ENCODE measurements around the gene TPI1.

Gene TPI1

GRCh38 chr12:6914947-6915788 is 47.8 kb downstream of the TPI1 start:
- peak overlapping the region; percentile 92 for H3K27ac ChIP-seq (ENCODE audit: low read length)
- no peaks in the 10 kb centered on the region for H3K27me3 ChIP-seq (ENCODE audit: control insufficient read depth in 1 of 2, insufficient read depth in 2 of 2, low read length in 2 of 2)
- peak overlapping the region; percentile 74 to 91 for H3K9ac ChIP-seq (ENCODE audit: low read length in 2 of 2)
- H3K4me3 ChIP-seq (ENCODE audit: low read length in 2 of 2) = peak overlapping the region; percentile 82 to 83
- H3K9me3 ChIP-seq (ENCODE audit: control insufficient read depth in 2 of 2, low read length in 2 of 2) = no peaks in the 10 kb centered on the region
- H3K4me1 ChIP-seq (ENCODE audit: control insufficient read depth, insufficient read depth, low read length) = peaks cover 24% of the 10 kb centered on the region
- H3K36me3 ChIP-seq (ENCODE audit: control insufficient read depth in 2 of 2, insufficient read depth in 2 of 2, low read length in 2 of 2) = peaks cover 14 to 24% of the 10 kb centered on the region in 2 donors

- Histone ChIP-seq H3K4me1 (ENCODE audit: control insufficient read depth, insufficient read depth, low read length) (peaks cover 24% of the 10 kb centered on the region), H3K9me3 (ENCODE audit: control insufficient read depth in 2 of 2, low read length in 2 of 2) (no peaks in the 10 kb centered on the region), H3K9ac (ENCODE audit: low read length in 2 of 2) (no peak overlapping the region), H3K27me3 (ENCODE audit: control insufficient read depth in 1 of 2, insufficient read depth in 2 of 2, low read length in 2 of 2) (no peaks in the 10 kb centered on the region), H3K36me3 (ENCODE audit: control insufficient read depth in 2 of 2, insufficient read depth in 2 of 2, low read length in 2 of 2) (peaks cover 14 to 24% of the 10 kb centered on the region in 2 donors), H3K27ac (ENCODE audit: low read length) (peak overlapping the region; percentile 92), H3K4me3 (ENCODE audit: low read length in 2 of 2) (peak overlapping the region in 1 of 2 donors; percentile 22)
These were observed 48.5 kb downstream of the TPI1 start for GRCh38 chr12:6915789-6916285.

- Histone ChIP-seq H3K9me3 (ENCODE audit: control insufficient read depth in 2 of 2, low read length in 2 of 2) (no peaks in the 10 kb centered on the region), H3K27me3 (ENCODE audit: control insufficient read depth in 1 of 2, insufficient read depth in 2 of 2, low read length in 2 of 2) (no peaks in the 10 kb centered on the region), H3K4me1 (ENCODE audit: control insufficient read depth, insufficient read depth, low read length) (peaks cover 25% of the 10 kb centered on the region), H3K36me3 (ENCODE audit: control insufficient read depth in 2 of 2, insufficient read depth in 2 of 2, low read length in 2 of 2) (peaks cover 19 to 27% of the 10 kb centered on the region in 2 donors), H3K4me3 (ENCODE audit: low read length in 2 of 2) (no peak overlapping the region), H3K27ac (ENCODE audit: low read length) (peak overlapping the region; percentile 31), H3K9ac (ENCODE audit: low read length in 2 of 2) (no peak overlapping the region)
These were observed 49.3 kb downstream of the TPI1 start for GRCh38 chr12:6916426-6917200.

- no peak overlapping the region for H3K9ac ChIP-seq (ENCODE audit: low read length in 2 of 2)
- no peak overlapping the region for H3K27ac ChIP-seq (ENCODE audit: low read length)
- peaks cover 27% of the 10 kb centered on the region for H3K4me1 ChIP-seq (ENCODE audit: control insufficient read depth, insufficient read depth, low read length)
- H3K4me3 ChIP-seq (ENCODE audit: low read length in 2 of 2) = no peak overlapping the region
- no peaks in the 10 kb centered on the region for H3K27me3 ChIP-seq (ENCODE audit: control insufficient read depth in 1 of 2, insufficient read depth in 2 of 2, low read length in 2 of 2)
- peaks cover 24 to 36% of the 10 kb centered on the region in 2 donors for H3K36me3 ChIP-seq (ENCODE audit: control insufficient read depth in 2 of 2, insufficient read depth in 2 of 2, low read length in 2 of 2)
- H3K9me3 ChIP-seq (ENCODE audit: control insufficient read depth in 2 of 2, low read length in 2 of 2) = no peaks in the 10 kb centered on the region
These were observed 50.3 kb downstream of the TPI1 start for GRCh38 chr12:6917491-6918231.

- no peak overlapping the region for H3K27ac ChIP-seq (ENCODE audit: low read length)
- peaks cover 28% of the 10 kb centered on the region for H3K4me1 ChIP-seq (ENCODE audit: control insufficient read depth, insufficient read depth, low read length)
- H3K36me3 ChIP-seq (ENCODE audit: control insufficient read depth in 2 of 2, insufficient read depth in 2 of 2, low read length in 2 of 2) = peaks cover 24 to 43% of the 10 kb centered on the region in 2 donors
- H3K9me3 ChIP-seq (ENCODE audit: control insufficient read depth in 2 of 2, low read length in 2 of 2) = no peaks in the 10 kb centered on the region
- no peaks in the 10 kb centered on the region for H3K27me3 ChIP-seq (ENCODE audit: control insufficient read depth in 1 of 2, insufficient read depth in 2 of 2, low read length in 2 of 2)
- no peak overlapping the region for H3K4me3 ChIP-seq (ENCODE audit: low read length in 2 of 2)
- H3K9ac ChIP-seq (ENCODE audit: low read length in 2 of 2) = no peak overlapping the region
These were observed 52.3 kb downstream of the TPI1 start for GRCh38 chr12:6919588-6919987.
